Uterus (tissue), 4 donors: ENCODE measurements around the gene KIF1A. TPM values are rescaled to one million over a fixed set of nuclear protein-coding genes. Genes with fewer than 3 reads are reported as not detected.

Experiments used
- DNase-seq, 2 donors: peaks; one replicate each; pipeline ENCODE4 v3.0.0-alpha.2; 2019 to 2020
- H3K27ac ChIP-seq, 2 donors: fragments of 200-600 bp; sonication (generic); 1 replicate in 1 of 2; 2 replicates in 1 of 2; pipeline ENCODE4 v1.5.1; 2016 to 2018
- H3K27me3 ChIP-seq, 2 donors: fragments of 200-600 bp; sonication (generic); one replicate each; pipeline ENCODE4 v1.5.1; 2018 to 2019; ENCODE audit warnings: control low read depth in 1 of 2
- H3K36me3 ChIP-seq, 2 donors: fragments of 200-600 bp; sonication (generic); one replicate each; pipeline ENCODE4 v1.5.1; 2019; ENCODE audit warnings: control low read depth in 1 of 2
- H3K4me1 ChIP-seq, 2 donors: fragments of 200-600 bp; sonication (generic); one replicate each; pipeline ENCODE4 v1.5.1; 2018 to 2019; ENCODE audit warnings: control low read depth in 1 of 2
- H3K4me3 ChIP-seq, 2 donors: fragments of 200-600 bp; sonication (generic); 1 replicate in 1 of 2; 2 replicates in 1 of 2; pipeline ENCODE4 v1.5.1; 2018 to 2019; ENCODE audit warnings: mild to moderate bottlenecking in 1 of 2
- H3K9me3 ChIP-seq, 2 donors: fragments of 200-600 bp; sonication (generic); one replicate each; pipeline ENCODE4 v1.5.1; 2019; ENCODE audit warnings: control low read depth in 1 of 2
- CTCF ChIP-seq, 4 experiments: fragments of 200-600 bp in 2 of 4; fragments of 450-650 bp in 2 of 4; sonication (generic) in 2 of 4; IDR thresholded peaks; one replicate each; pipeline ENCODE4 v1.5.1; 2016 to 2019; ENCODE audit warnings: antibody characterized with exemption in 4 of 4, mild to moderate bottlenecking in 2 of 4, moderate library complexity in 1 of 4
- POLR2A ChIP-seq, 2 donors: fragments of 450-650 bp; IDR thresholded peaks; one replicate each; pipeline ENCODE4 v1.6.1; 2016; ENCODE audit warnings: antibody characterized with exemption in 2 of 2, mild to moderate bottlenecking in 1 of 2, moderate library complexity in 1 of 2
- intact Hi-C: fragments of 100-400 bp; cut with DNase I; formaldehyde crosslinking; loops from one replicate; pipeline ENCODE4 v1.15.1; 2023; ENCODE audit warnings: low total_unique reads
- total RNA-seq, 4 donors: library from RNA; depleted of rRNA in 3 of 4; stranded (reverse); fragments of >200 nt in 3 of 4; gene quantifications; one replicate each; pipeline versions ENCODE4 v1.1.0 to v1.2.4, GENCODE V29; 2014 to 2023
- donor health status: DM: yes; HTN: yes; CAD: no.

KIF1A gene
- total RNA-seq, 4 donors from 2014 or later, result 0.37 to 12.9 TPM; not detected in 2

DNA sequence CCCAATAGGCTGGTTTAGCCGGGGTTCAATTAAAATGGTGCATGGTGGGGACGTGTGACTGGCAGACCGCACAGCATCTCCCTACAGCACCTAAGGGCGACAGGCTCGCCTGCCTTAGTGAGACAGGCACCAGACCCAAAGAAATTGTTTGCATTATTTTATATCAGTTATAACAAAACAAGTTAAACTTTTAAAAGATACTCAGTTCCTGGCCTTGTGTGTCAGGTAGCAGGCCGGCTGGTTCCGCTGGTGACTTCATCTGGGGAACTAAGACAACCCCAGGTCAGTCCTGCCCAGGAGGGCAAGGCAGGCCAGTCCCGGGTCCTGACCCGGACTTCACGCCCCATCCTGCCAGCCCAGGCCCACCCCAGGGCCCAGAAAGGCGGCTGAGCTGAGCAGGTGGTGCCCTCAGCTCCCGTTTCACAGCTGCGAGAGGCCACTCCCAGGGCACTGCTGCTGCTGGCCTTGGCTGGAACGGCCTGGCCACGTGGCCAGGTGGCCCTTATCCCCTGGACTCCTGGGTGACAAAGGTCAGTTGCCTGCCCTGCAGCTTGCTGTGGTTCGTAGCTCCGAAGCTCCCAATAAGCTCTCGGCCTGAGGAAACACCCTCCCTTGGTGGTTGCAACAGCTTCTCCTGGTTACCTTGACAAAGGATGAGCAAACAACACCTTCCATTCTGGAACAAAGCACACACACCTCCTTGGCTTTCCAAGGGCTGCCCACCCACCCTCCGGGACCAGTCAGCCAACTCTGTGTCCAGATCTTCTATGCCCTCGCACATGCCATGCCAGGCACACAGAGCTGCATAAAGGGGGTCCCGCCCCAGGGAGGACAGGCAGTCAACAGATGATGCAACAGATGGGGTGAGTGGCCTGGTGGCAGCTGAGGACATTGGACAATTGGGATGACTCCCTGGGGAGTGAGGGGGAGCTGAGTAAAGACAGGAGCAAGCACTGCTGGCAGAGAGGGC is 37.3 kb upstream of the KIF1A start:
- H3K4me3 ChIP-seq, result no peak overlapping the region
- H3K36me3 ChIP-seq, result no peaks in the 10 kb centered on the region
- no peak for DNase-seq
- no peaks in the 10 kb centered on the region for H3K4me1 ChIP-seq
- H3K27ac ChIP-seq, result no peak overlapping the region
- intact Hi-C loops, result no loop called here
- no peaks in the 10 kb centered on the region for H3K9me3 ChIP-seq
- no peaks in the 10 kb centered on the region for H3K27me3 ChIP-seq
- no peak for TF ChIP-seq POLR2A (IDR thresholded peaks at IDR 0.05)
- no peak for TF ChIP-seq CTCF (IDR thresholded peaks at IDR 0.05)

GRCh38 chr2:240856151-240856980 is 36.3 kb upstream of the KIF1A start:
- Histone ChIP-seq H3K27ac (no peak overlapping the region), H3K36me3 (no peaks in the 10 kb centered on the region), H3K9me3 (no peaks in the 10 kb centered on the region), H3K27me3 (no peaks in the 10 kb centered on the region), H3K4me1 (no peaks in the 10 kb centered on the region), H3K4me3 (no peak overlapping the region)
- intact Hi-C loops, result no loop called here
- peak in 1 of 2 donors; percentile 13 for DNase-seq
- no peak for TF ChIP-seq POLR2A (IDR thresholded peaks at IDR 0.05)
- no peak for TF ChIP-seq CTCF (IDR thresholded peaks at IDR 0.05)

DNA sequence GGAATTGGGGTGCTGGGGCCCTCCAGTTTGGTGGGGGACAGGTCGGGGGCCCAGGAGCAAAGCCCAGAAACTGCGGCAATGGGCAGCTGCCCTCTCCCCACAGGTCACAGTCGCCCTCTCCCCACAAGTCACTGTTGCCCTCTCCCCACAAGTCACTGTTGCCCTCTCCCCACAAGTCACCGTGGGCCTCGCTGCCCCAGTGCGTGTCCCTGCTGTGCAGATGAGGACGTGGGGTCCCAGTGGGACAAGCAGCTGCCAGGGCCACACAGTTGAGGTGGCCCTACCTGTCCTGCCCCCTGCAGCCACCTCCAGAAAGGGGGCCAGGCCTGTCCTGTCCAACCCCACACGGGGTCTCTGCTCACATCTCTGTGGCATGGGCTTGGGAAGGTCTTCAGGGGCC is 35.7 kb upstream of the KIF1A start:
- Histone ChIP-seq H3K36me3 (no peaks in the 10 kb centered on the region), H3K4me3 (no peak overlapping the region), H3K9me3 (no peaks in the 10 kb centered on the region), H3K4me1 (no peaks in the 10 kb centered on the region), H3K27ac (no peak overlapping the region), H3K27me3 (no peaks in the 10 kb centered on the region)
- no peak for DNase-seq
- TF ChIP-seq CTCF (IDR thresholded peaks at IDR 0.05) (no peak), POLR2A (IDR thresholded peaks at IDR 0.05) (no peak)
- intact Hi-C loops, result no loop called here

DNA sequence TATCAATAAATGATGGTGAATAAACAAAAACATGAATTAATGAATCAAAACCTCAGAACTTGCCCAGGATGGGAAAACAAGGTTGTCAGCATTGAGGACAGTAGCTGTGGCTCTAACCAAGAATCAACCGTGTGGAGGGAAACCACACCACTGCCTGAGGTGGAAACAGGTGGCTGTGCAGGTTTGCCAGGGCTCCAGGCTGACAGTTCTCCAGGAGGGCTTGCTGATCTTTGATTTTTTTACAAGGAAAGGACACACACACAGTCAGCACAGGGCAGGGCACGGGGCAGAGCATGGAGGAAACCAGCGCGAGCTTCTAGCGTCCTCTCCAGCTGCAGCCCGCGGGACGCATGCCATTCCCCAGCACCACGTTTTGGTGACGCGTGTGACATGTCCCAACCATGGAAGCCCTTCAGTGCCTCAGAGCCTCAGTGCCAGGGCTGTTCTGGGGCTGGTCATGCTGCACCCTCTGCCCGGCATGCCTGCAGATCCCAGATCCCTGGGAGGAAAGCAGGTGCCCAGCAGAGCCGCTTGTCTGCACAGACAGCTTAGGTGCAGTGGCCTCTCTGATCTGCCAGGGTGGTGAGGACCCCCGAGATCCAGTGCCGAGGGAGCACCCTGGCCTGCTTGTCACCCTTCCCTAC is 32.8 kb upstream of the KIF1A start:
- TF ChIP-seq POLR2A (IDR thresholded peaks at IDR 0.05) (no peak), CTCF (IDR thresholded peaks at IDR 0.05) (no peak)
- H3K27ac ChIP-seq, result no peak overlapping the region
- no peaks in the 10 kb centered on the region for H3K4me1 ChIP-seq
- H3K4me3 ChIP-seq, result no peak overlapping the region
- intact Hi-C loops, result no loop called here
- H3K27me3 ChIP-seq, result no peaks in the 10 kb centered on the region
- H3K36me3 ChIP-seq, result no peaks in the 10 kb centered on the region
- no peak for DNase-seq
- H3K9me3 ChIP-seq, result no peaks in the 10 kb centered on the region
